ENCODE results near the gene C1QTNF12.

DNA sequence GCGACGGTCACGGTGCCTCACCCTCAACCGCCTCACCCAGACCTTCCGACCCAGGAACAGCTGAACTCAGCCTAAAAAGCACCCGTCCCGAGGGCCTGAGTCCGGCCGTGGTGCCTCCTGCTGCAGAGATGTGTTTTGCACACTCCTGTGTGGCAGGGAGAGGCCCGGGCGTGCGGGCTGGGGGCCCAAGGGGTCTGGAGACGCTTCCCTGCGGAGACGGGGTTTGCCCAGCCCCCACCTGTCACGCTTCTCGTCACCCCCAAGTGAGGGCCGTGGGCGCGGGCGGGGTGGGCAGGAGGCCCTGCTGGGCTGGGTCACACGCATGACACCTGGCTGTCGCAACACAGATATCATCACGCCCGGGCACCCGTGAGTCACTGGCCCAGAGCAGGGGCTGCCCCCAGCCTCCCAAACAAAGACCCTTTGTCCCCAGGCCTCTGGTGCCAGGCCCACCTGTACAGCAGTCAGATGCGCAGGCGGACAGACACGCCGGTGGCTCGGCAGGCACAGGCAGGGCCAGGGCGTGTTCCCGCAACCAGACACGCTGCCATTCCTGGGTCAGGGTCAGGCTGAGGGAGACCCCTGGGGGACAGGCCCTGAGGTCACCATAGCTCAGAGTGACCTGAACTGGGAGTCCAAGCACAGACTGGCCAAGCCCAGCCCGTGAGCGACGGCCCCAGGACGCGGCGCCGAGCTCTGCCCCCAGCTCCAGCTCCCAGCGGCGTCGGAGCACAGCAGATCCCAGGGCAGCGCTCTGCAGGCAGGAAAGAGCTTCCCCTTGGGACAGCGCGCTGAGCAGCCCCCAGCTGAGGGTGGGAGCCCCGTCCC, 8.4 kb downstream of the C1QTNF12 start:
- TF ChIP-seq, protein P1, sequence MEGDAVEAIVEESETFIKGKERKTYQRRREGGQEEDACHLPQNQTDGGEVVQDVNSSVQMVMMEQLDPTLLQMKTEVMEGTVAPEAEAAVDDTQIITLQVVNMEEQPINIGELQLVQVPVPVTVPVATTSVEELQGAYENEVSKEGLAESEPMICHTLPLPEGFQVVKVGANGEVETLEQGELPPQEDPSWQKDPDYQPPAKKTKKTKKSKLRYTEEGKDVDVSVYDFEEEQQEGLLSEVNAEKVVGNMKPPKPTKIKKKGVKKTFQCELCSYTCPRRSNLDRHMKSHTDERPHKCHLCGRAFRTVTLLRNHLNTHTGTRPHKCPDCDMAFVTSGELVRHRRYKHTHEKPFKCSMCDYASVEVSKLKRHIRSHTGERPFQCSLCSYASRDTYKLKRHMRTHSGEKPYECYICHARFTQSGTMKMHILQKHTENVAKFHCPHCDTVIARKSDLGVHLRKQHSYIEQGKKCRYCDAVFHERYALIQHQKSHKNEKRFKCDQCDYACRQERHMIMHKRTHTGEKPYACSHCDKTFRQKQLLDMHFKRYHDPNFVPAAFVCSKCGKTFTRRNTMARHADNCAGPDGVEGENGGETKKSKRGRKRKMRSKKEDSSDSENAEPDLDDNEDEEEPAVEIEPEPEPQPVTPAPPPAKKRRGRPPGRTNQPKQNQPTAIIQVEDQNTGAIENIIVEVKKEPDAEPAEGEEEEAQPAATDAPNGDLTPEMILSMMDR (conservative IDR thresholded peaks at IDR 0.05) = no peak
- no peak for TF ChIP-seq ZFX (IDR thresholded peaks at IDR 0.05)

All from C4-2B (cell line).